HCT116 (cell line): ENCODE results near the gene SH2D1A. TPM values are rescaled to one million over a fixed set of nuclear protein-coding genes. Genes with fewer than 3 reads are reported as not detected.

Experiments
- ATAC-seq: fragments of 200-7000 bp; cut with Tn5 transposase; 2 replicates; pipeline ENCODE4 v1.9.1; 2020; ENCODE audit warnings: mild to moderate bottlenecking, moderate library complexity
- BruUV-seq: library from RNA; stranded (reverse); fragments of 400-500 nt; replicated peaks from 2 replicates; lab custom pipeline; 2021; lab: Mats Ljungman, UMichigan
- CTCF ChIA-PET: fragments of 300-600 bp; sonication (Branson Sonifier 250); formaldehyde crosslinking; loops from one replicate; lab custom pipeline; 2021; ENCODE audit warnings: antibody characterized with exemption; lab: Charles Lee
- POLR2A ChIA-PET: fragments of 300-600, 350-600 bp; sonication (Branson Sonifier 250); formaldehyde crosslinking; loops from one replicate; lab custom pipeline; 2021; ENCODE audit warnings: antibody characterized with exemption; lab: Charles Lee
- RAD21 ChIA-PET, 2 experiments: fragments of 300-600 bp; sonication (Branson Sonifier 250); formaldehyde crosslinking; loops; one replicate each; lab custom pipeline; 2023; ENCODE audit warnings: low total read pairs in 2 of 2; ENCODE audit not compliant: uncharacterized antibody in 2 of 2, unreplicated experiment in 2 of 2, low non-redundant PET in 1 of 2; lab: Charles Lee
- DNase-seq: peaks from one replicate; pipeline ENCODE4 v3.0.0-alpha.2; 2010; ENCODE audit warnings: low read depth, low spot score
- H2AFZ ChIP-seq: fragments of 200-600 bp; shearing (Covaris generic), sonication (generic); 2 replicates; pipeline ENCODE4 v1.6.1; 2017; ENCODE audit warnings: low read depth, mixed run types, mixed read lengths, antibody characterized with exemption, low read length; ENCODE audit not compliant: poor library complexity, severe bottlenecking
- H3K27ac ChIP-seq: 2 replicates; pipeline ENCODE4 v1.5.1; 2012; ENCODE audit warnings: low read depth, low read length
- H3K27me3 ChIP-seq: fragments of 200-600 bp; sonication (generic); 2 replicates; pipeline ENCODE4 v1.6.1; 2016; ENCODE audit warnings: mixed run types, low read length, mixed read lengths; ENCODE audit not compliant: insufficient read depth
- H3K36me3 ChIP-seq, 2 experiments: fragments of 200-500 bp in 1 of 2; fragments of 200-600 bp in 1 of 2; sonication (Bioruptor generic) in 1 of 2; sonication (generic) in 1 of 2; 2 replicates each; pipeline versions ENCODE4 v1.5.1 to v1.6.1; 2014 to 2016; ENCODE audit warnings: low read length in 2 of 2, inconsistent platforms in 1 of 2, mixed read lengths in 1 of 2, mixed run types in 1 of 2; ENCODE audit not compliant: insufficient read depth in 2 of 2, control insufficient read depth in 1 of 2
- H3K4me1 ChIP-seq, 2 experiments: fragments of 200-600 bp in 1 of 2; sonication (generic) in 1 of 2; 2 replicates each; pipeline versions ENCODE4 v1.5.1 to v1.6.1; 2012 to 2017; ENCODE audit warnings: low read length in 2 of 2, inconsistent platforms in 1 of 2, mild to moderate bottlenecking in 1 of 2, mixed read lengths in 1 of 2, mixed run types in 1 of 2, moderate library complexity in 1 of 2; ENCODE audit not compliant: insufficient read depth in 2 of 2, control insufficient read depth in 1 of 2
- H3K4me2 ChIP-seq: fragments of 200-600 bp; sonication (generic); 2 replicates; pipeline ENCODE4 v1.6.1; 2017; ENCODE audit warnings: mixed run types, low read length, mixed read lengths
- H3K4me3 ChIP-seq, 2 experiments: fragments of 200-600 bp in 1 of 2; sonication (generic) in 1 of 2; replicated peaks in 1 of 2; 2 replicates each; pipeline ENCODE4 v1.5.1; 2011 to 2016; ENCODE audit warnings: low read length in 2 of 2, control low read depth in 1 of 2, low read depth in 1 of 2, mild to moderate bottlenecking in 1 of 2, mixed read lengths in 1 of 2, mixed run types in 1 of 2
- H3K79me2 ChIP-seq: fragments of 200-600 bp; sonication (generic); 2 replicates; pipeline ENCODE4 v1.6.1; 2017; ENCODE audit warnings: mild to moderate bottlenecking, mixed run types, low read length, moderate library complexity, mixed read lengths; ENCODE audit not compliant: insufficient read depth
- H3K9ac ChIP-seq: fragments of 200-600 bp; sonication (generic); 2 replicates; pipeline ENCODE4 v1.6.1; 2016; ENCODE audit warnings: low read length, mixed read lengths
- H3K9me2 ChIP-seq: fragments of 200-600 bp; sonication (generic), shearing (Covaris generic); 2 replicates; pipeline ENCODE4 v1.6.1; 2017; ENCODE audit warnings: mixed run types, mild to moderate bottlenecking, moderate library complexity; ENCODE audit not compliant: insufficient read depth
- H3K9me3 ChIP-seq, 2 experiments: fragments of 200-500 bp in 1 of 2; fragments of 200-600 bp in 1 of 2; sonication (Bioruptor generic) in 1 of 2; sonication (generic) in 1 of 2; 2 replicates each; pipeline ENCODE4 v1.6.1; 2014 to 2017; ENCODE audit warnings: low read length in 2 of 2, mixed read lengths in 2 of 2, inconsistent platforms in 1 of 2, low read depth in 1 of 2, mild to moderate bottlenecking in 1 of 2, mixed run types in 1 of 2, moderate library complexity in 1 of 2; ENCODE audit not compliant: control insufficient read depth in 1 of 2, insufficient read depth in 1 of 2
- H4K20me1 ChIP-seq: fragments of 200-600 bp; sonication (generic), shearing (Covaris generic); 2 replicates; pipeline ENCODE4 v1.6.1; 2017; ENCODE audit warnings: mixed run types, mild to moderate bottlenecking, moderate library complexity; ENCODE audit not compliant: insufficient read depth
- FOSL1 ChIP-seq: IDR thresholded peaks from 2 replicates; pipeline ENCODE4 v1.6.1; 2012; ENCODE audit warnings: low read depth
- JUND ChIP-seq: IDR thresholded peaks from 2 replicates; pipeline ENCODE4 v1.6.1; 2012
- SRF ChIP-seq: IDR thresholded peaks from 2 replicates; pipeline ENCODE4 v1.6.1; 2012; ENCODE audit warnings: low read depth
- TCF7L2 ChIP-seq: IDR thresholded peaks from 2 replicates; pipeline ENCODE4 v1.7.0; 2011; ENCODE audit warnings: borderline replicate concordance, inconsistent platforms; ENCODE audit not compliant: insufficient read depth, insufficient read length; ENCODE audit errors: extremely low read depth
- intact Hi-C: fragments of 100-400 bp; cut with micrococcal nuclease; formaldehyde crosslinking; loops from 2 replicates; pipeline ENCODE4 v1.10.0; 2022
- total RNA-seq: library from RNA; stranded (reverse); gene quantifications from one replicate; pipeline ENCODE4 v1.2.1, GENCODE V29; 2021; ENCODE audit not compliant: unreplicated experiment
- TF ChIP-seq, protein P1 (sequence below): IDR thresholded peaks from 2 replicates; pipeline ENCODE4 v1.6.1; 2012
- TF ChIP-seq, protein P2 (sequence below): IDR thresholded peaks from 2 replicates; pipeline ENCODE4 v1.6.1; 2011; ENCODE audit warnings: mild to moderate bottlenecking, low read length, moderate library complexity; ENCODE audit not compliant: insufficient replicate concordance; ENCODE audit errors: extremely low read depth
- TF ChIP-seq, protein P3 (sequence below): IDR thresholded peaks from 2 replicates; pipeline ENCODE4 v1.6.1; 2012

Gene SH2D1A
- total RNA-seq, 1 experiment from 2014 or later: 0.15 TPM

DNA sequence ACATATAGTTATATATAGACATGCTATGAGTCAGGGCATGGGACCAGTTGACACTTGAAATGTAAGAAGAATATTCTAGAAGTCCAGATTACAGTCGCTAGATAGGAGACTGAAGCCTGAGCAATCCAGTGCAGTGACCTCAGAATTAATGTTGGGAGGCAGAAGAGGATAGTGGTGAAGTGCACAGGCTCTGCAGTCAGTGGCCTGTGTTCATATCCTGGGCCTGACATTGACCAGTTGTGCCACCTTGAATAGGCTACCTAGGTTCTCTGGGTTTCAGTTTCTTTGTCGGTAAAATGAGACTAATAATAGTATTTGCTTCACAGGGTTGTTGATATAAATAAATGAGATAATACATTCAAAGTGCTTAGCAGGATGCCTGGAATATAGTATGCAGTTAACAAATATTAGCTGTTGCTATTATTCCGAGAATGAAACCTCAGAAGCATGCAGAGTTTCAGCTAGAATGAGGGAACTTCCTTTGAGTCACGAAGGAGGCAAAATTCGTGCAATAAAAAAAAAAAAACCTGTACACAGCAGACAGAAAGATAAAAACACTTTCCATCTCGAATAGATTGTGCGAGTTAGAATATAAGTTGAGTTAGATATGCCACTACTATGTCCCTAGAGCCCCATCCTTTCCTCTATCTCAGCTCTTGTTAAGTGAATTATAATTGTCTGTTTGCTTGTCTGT lies 4.0 kb upstream of the SH2D1A start:
- Histone ChIP-seq H3K79me2 (no peaks in the 10 kb centered on the region), H3K4me1 (no peaks in the 10 kb centered on the region), H2AFZ (no peak overlapping the region), H3K9me3 (no peaks in the 10 kb centered on the region), H3K4me2 (no peak overlapping the region), H4K20me1 (no peaks in the 10 kb centered on the region), H3K4me3 (no peak overlapping the region)
- intact Hi-C loops: no loop called here
- CTCF ChIA-PET: no interaction called here
- RAD21 ChIA-PET: interaction anchor here in 1 of 2 experiments (1.1 kb wide), 1 partner anchor 509 kb away, joined by 3 read pairs; no protein-coding TSS in a partner anchor
- no TSS peak for BruUV-seq
- ATAC-seq: no peak
- TF ChIP-seq, protein P1, sequence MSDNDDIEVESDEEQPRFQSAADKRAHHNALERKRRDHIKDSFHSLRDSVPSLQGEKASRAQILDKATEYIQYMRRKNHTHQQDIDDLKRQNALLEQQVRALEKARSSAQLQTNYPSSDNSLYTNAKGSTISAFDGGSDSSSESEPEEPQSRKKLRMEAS: no peak
- TF ChIP-seq SRF (no peak), JUND (no peak), TCF7L2 (no peak)
- TF ChIP-seq, protein P2, sequence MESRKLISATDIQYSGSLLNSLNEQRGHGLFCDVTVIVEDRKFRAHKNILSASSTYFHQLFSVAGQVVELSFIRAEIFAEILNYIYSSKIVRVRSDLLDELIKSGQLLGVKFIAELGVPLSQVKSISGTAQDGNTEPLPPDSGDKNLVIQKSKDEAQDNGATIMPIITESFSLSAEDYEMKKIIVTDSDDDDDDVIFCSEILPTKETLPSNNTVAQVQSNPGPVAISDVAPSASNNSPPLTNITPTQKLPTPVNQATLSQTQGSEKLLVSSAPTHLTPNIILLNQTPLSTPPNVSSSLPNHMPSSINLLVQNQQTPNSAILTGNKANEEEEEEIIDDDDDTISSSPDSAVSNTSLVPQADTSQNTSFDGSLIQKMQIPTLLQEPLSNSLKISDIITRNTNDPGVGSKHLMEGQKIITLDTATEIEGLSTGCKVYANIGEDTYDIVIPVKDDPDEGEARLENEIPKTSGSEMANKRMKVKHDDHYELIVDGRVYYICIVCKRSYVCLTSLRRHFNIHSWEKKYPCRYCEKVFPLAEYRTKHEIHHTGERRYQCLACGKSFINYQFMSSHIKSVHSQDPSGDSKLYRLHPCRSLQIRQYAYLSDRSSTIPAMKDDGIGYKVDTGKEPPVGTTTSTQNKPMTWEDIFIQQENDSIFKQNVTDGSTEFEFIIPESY: no peak
- TF ChIP-seq, all 23 proteins: peak for 0
- Histone ChIP-seq H3K27me3 (no peaks in the 10 kb centered on the region), H3K36me3 (no peaks in the 10 kb centered on the region), H3K9me2 (no peaks in the 10 kb centered on the region), H3K27ac (no peak overlapping the region), H3K9ac (no peak overlapping the region)
- POLR2A ChIA-PET: no interaction called here
- no peak for DNase-seq

DNA sequence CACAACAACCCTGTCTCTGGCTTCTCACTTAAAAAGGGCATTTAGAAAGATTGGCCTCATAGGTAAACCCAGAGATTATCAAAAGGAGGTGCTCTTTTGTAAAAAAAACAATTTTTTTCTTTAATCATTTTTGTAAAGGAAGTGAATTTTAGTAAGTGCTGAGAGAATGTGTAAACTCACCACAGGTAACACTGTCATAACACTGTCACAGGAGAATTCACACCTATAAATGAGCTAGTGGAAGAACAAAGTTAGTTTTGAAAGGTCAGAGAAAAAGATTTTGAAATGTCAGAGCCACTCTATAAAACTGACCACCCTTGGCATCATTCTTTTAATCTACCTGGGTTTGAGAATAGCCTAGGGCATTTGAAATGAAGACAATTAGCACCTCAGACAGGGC lies 3.3 kb upstream of the SH2D1A start:
- Histone ChIP-seq H3K36me3 (no peaks in the 10 kb centered on the region), H3K9ac (no peak overlapping the region)
- DNase-seq: no peak
- BruUV-seq: no TSS peak
- TF ChIP-seq, protein P3, sequence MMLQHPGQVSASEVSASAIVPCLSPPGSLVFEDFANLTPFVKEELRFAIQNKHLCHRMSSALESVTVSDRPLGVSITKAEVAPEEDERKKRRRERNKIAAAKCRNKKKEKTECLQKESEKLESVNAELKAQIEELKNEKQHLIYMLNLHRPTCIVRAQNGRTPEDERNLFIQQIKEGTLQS: no peak
- no peak for TF ChIP-seq FOSL1
- TF ChIP-seq, all 23 proteins: peak for 0
- no peak for ATAC-seq
- Histone ChIP-seq H4K20me1 (no peaks in the 10 kb centered on the region), H3K4me3 (no peak overlapping the region), H3K4me1 (no peaks in the 10 kb centered on the region), H3K4me2 (no peak overlapping the region), H3K9me3 (no peaks in the 10 kb centered on the region), H3K79me2 (no peaks in the 10 kb centered on the region), H3K9me2 (no peaks in the 10 kb centered on the region), H3K27ac (no peak overlapping the region), H2AFZ (no peak overlapping the region), H3K27me3 (no peaks in the 10 kb centered on the region)
- intact Hi-C loops: no loop called here
- CTCF ChIA-PET: no interaction called here
- RAD21 ChIA-PET: interaction anchor here in 1 of 2 experiments (1.1 kb wide), 1 partner anchor 510 kb away, joined by 3 read pairs; no protein-coding TSS in a partner anchor
- POLR2A ChIA-PET: no interaction called here
